Smooth muscle cell of the pulmonary artery (primary cell): ENCODE data around the gene MRPL49. TPM values are rescaled to one million over a fixed set of nuclear protein-coding genes. Genes with fewer than 3 reads are reported as not detected.

Experiments used
- total RNA-seq: library from RNA; depleted of rRNA; stranded (reverse); fragments of >200 nt; gene quantifications from 2 replicates; pipeline ENCODE4 v1.2.3, GENCODE V29; 2014

MRPL49 gene
- total RNA-seq: 39.9 and 55.2 TPM in 2 replicates

GRCh38 chr11:65121865-65122696 lies at the start of gene MRPL49, which contains the start of gene FAU:
Gene MRPL49 (plus strand): TSS chr11:65122321. CDS start chr11:65122347, 26 bp downstream.
Gene FAU (minus strand): TSS chr11:65122134. CDS start chr11:65121813, 321 bp downstream.

GRCh38 chr11:65083834-65084597 lies 38.1 kb upstream of the MRPL49 start, which contains the start of the genes CDCA5 and ZFPL1:
Gene CDCA5 (minus strand): TSS chr11:65084040. CDS start chr11:65083978, 62 bp downstream.
Gene ZFPL1 (plus strand): TSS chr11:65084222. CDS start chr11:65084699, 477 bp downstream.

GRCh38 chr11:65095974-65096806 lies 25.9 kb upstream of the MRPL49 start, which contains the start of gene VPS51:
Gene VPS51 (plus strand): TSS chr11:65096214. CDS start chr11:65096251, 37 bp downstream.

GRCh38 chr11:65111744-65112545 lies 10.2 kb upstream of the MRPL49 start, which contains the start of gene TM7SF2:
Gene TM7SF2 (plus strand): TSS chr11:65111872. CDS start chr11:65112016, 144 bp downstream.

GRCh38 chr11:65117206-65118096 lies 4.7 kb upstream of the MRPL49 start, which contains the start of gene ZNHIT2:
Gene ZNHIT2 (minus strand): TSS chr11:65117701. CDS start chr11:65117653, 48 bp downstream.

GRCh38 chr11:65134240-65134951 lies 12.3 kb downstream of the MRPL49 start, which contains the start of gene SYVN1:
Gene SYVN1 (minus strand): TSS chr11:65134519. CDS start chr11:65133601, 918 bp downstream.

GRCh38 chr11:65170058-65170534 lies 48.0 kb downstream of the MRPL49 start, which contains the start of gene SPDYC:
Gene SPDYC (plus strand): TSS chr11:65170233. CDS start chr11:65171358, 1,125 bp downstream.

Other genes with a start within 250 kb of the MRPL49 start
- gene EHD1, start 243.7 kb upstream of the MRPL49 start, total RNA-seq: 121 and 124 TPM in 2 replicates
- gene ATG2A, start 205.1 kb upstream of the MRPL49 start, total RNA-seq: 11.0 and 14.9 TPM in 2 replicates
- 19.4 and 28.1 TPM in 2 replicates for gene PPP2R5B, start 197.6 kb upstream of the MRPL49 start, total RNA-seq
- not detected in 2 replicates for gene GPHA2, start 186.4 kb upstream of the MRPL49 start, total RNA-seq
- not detected in 2 replicates for gene MAJIN, start 150.2 kb upstream of the MRPL49 start, total RNA-seq
- 0.13 and 0.50 TPM in 2 replicates for gene BATF2, start 125.3 kb upstream of the MRPL49 start, total RNA-seq
- gene ARL2, start 108.2 kb upstream of the MRPL49 start, total RNA-seq: 103 and 116 TPM in 2 replicates
- 10.2 and 10.3 TPM in 2 replicates for gene SNX15, start 94.9 kb upstream of the MRPL49 start, total RNA-seq
- 5.6 and 10.9 TPM in 2 replicates for gene SAC3D1, start 81.1 kb upstream of the MRPL49 start, total RNA-seq
- 22.0 and 26.3 TPM in 2 replicates for gene NAALADL1, start 63.8 kb upstream of the MRPL49 start, total RNA-seq
- gene CDCA5, start 38.3 kb upstream of the MRPL49 start, total RNA-seq: 1.6 and 3.3 TPM in 2 replicates
- gene ZFPL1, start 38.1 kb upstream of the MRPL49 start, total RNA-seq: 36.3 and 45.8 TPM in 2 replicates
- gene VPS51, start 26.1 kb upstream of the MRPL49 start, total RNA-seq: 155 and 218 TPM in 2 replicates
- gene TM7SF2, start 10.4 kb upstream of the MRPL49 start, total RNA-seq: 9.0 and 12.6 TPM in 2 replicates
- gene ZNHIT2, start 4.6 kb upstream of the MRPL49 start, total RNA-seq: 6.6 and 9.7 TPM in 2 replicates
- gene FAU, start 187 bp upstream of the MRPL49 start, total RNA-seq: 128 and 138 TPM in 2 replicates
- gene SYVN1, start 12.2 kb downstream of the MRPL49 start, total RNA-seq: 41.5 and 45.7 TPM in 2 replicates
- gene SPDYC, start 47.9 kb downstream of the MRPL49 start, total RNA-seq: not detected in 2 replicates
- gene CAPN1, start 59.6 kb downstream of the MRPL49 start, total RNA-seq: 155 and 188 TPM in 2 replicates
- 2.5 and 4.4 TPM in 2 replicates for gene POLA2, start 139.6 kb downstream of the MRPL49 start, total RNA-seq
- gene CDC42EP2, start 192.5 kb downstream of the MRPL49 start, total RNA-seq: 15.8 and 19.8 TPM in 2 replicates
- 33.1 and 33.4 TPM in 2 replicates for gene DPF2, start 211.5 kb downstream of the MRPL49 start, total RNA-seq
- gene TIGD3, start 232.4 kb downstream of the MRPL49 start, total RNA-seq: 0.07 and 0.13 TPM in 2 replicates